Islet precursor cell (in vitro differentiated cells): ENCODE data around the gene CLASRP.

Experiments
- DNase-seq: peaks from one replicate; pipeline ENCODE4 v3.0.0-alpha.2; 2018

CLASRP gene

GRCh38 chr19:45023048-45023447 is 15.8 kb upstream of the CLASRP start:
- DNase-seq, result no peak

- DNase-seq, result no peak
These were observed 13.6 kb upstream of the CLASRP start for GRCh38 chr19:45025264-45025663.

- DNase-seq, result no peak
These were observed 11.5 kb upstream of the CLASRP start for GRCh38 chr19:45027371-45027770.

- no peak for DNase-seq
These were observed 8.0 kb upstream of the CLASRP start for GRCh38 chr19:45030825-45031224.

- no peak for DNase-seq
These were observed 6.4 kb upstream of the CLASRP start for GRCh38 chr19:45032421-45032820.

DNA sequence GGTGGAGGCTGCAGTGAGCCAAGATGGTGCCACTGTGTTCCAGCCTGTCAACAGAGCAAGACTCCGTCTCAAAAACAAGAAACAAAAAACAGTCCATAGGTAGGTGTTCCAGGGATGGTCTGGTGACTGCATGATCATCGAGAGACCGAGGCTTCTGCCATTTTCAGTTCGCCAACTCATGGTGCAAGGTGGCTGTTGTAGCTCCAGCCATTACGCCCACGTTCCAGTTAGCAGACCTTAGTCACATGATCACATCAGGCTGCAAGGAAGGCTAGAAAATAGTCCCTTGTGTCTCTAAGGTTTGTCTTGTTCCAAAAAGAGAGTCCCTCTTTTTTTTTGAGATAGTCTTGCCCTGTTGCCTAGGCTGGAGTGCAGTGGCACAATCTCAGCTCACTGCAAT is 3.1 kb upstream of the CLASRP start:
- no peak for DNase-seq

DNA sequence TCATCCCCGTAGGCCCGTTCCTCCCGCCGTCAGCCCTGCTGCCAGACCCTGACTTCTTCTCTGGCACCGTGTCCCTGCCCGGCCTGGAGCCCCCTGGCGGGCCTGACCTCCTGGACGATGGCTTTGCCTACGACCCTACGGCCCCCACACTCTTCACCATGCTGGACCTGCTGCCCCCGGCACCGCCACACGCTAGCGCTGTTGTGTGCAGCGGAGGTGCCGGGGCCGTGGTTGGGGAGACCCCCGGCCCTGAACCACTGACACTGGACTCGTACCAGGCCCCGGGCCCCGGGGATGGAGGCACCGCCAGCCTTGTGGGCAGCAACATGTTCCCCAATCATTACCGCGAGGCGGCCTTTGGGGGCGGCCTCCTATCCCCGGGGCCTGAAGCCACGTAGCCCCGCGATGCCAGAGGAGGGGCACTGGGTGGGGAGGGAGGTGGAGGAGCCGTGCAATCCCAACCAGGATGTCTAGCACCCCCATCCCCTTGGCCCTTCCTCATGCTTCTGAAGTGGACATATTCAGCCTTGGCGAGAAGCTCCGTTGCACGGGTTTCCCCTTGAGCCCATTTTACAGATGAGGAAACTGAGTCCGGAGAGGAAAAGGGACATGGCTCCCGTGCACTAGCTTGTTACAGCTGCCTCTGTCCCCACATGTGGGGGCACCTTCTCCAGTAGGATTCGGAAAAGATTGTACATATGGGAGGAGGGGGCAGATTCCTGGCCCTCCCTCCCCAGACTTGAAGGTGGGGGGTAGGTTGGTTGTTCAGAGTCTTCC is 1.3 kb upstream of the CLASRP start:
- DNase-seq, result no peak

- DNase-seq, result no peak
These were observed 1.4 kb downstream of the CLASRP start for GRCh38 chr19:45040059-45040771.

- DNase-seq, result no peak
These were observed 2.3 kb downstream of the CLASRP start for GRCh38 chr19:45041125-45041524.

- DNase-seq, result no peak
These were observed 7.0 kb downstream of the CLASRP start for GRCh38 chr19:45045671-45046353.

DNA sequence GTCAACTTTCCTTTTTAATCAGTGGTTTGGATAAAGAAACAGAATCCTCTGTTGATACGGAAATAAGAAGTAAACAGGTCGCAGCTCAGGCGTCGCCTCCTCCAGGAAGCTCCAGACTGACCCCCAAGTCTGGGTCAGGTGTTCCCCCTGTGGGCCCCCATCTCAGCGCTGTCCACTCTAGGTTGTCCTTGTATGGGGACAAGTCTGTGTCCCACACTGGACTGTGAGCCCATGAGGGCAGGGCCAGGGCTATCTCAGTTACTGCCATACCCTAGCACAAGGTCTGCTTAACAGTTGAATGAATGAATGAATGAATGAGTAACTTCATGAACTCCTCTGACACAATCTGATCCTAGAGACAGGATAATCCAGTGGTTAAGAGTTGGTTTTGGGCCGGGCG is 7.5 kb downstream of the CLASRP start:
- DNase-seq, result no peak

GRCh38 chr19:45047188-45047797 is 8.4 kb downstream of the CLASRP start:
- no peak for DNase-seq

DNA sequence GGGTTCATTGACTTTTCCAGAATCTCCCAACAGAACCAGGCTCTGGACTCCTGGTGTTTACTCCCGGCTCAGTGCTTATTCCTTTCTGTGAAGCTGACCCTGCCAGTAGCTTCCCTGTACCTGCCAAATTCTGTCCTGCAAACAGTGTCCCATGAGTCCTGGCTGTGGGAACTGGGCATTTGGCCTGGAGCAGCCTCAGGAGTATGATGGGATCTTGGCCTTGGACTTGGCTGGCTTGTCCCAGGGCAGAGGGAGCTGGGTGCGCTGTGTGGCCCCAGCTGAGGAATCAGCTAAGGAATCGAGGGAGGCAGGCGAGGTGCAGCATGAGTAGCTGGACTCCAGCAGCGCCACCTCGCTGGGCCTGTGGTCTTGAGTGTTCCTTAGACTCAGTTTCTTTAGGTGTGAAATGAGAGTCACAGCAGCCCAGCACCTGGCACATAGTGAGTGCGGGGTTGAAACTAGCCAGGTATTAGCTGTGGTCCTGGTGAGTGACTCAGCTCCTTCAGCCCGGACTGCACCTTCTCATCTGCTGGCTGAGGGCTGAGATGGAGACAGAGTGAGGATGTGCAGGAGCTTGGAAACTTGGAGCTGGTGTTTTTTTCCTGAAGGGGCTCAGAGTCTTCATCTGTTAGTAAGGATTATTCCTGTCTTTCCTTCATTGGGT is 10.4 kb downstream of the CLASRP start:
- DNase-seq, result peak; percentile 75

DNA sequence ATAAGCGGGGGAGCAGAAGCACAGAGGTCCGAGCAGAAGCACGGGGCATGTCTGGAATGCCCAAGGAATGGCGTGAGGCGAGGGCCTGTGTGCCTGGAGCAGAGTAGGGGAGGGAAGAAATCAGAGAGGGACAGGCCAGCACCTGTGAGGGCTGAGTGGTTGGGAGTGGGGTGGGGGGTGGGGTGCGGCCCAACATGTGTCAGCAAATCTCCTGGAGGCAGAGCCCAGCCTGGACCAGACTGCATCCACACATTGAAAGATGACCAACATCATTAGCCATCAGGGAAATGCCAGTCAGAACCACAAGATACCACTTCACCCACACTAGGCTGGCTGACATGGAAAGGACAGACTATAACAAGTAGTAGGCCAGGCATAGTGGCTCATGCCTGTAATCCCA is 11.2 kb downstream of the CLASRP start:
- DNase-seq, result no peak

DNA sequence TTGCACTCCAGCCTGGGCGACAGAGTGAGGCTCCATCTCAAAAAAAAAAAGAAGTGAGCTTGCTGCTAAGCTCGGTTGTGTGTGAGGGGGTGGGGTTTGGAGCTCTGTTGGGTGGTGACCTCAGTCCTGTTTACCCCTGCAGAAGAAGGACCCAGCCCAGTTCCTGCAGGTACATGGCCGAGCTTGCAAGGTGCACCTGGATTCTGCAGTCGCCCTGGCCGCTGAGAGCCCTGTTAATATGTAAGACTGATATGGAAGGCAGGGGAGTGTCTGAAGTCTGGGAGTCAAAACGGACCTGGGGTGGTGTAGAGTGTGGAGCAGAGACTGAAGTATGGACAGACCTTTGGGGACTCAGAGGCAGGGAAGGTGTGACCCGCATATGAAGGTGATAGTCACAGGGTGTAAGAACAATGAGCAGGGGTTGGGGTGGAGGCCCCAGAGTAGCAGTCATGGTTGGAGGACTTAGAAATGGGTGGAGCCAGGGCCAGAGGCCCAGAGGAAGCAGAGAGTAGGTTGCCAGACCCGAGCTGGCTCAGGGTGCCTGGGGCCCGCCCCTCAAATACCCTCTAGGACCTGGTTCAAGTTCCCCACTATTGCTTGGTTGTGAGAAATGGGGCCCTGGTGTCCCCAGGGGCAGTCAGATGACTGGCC is 13.2 kb downstream of the CLASRP start:
- no peak for DNase-seq

GRCh38 chr19:45056831-45057230 is 18.0 kb downstream of the CLASRP start:
- DNase-seq, result peak; percentile 36

DNA sequence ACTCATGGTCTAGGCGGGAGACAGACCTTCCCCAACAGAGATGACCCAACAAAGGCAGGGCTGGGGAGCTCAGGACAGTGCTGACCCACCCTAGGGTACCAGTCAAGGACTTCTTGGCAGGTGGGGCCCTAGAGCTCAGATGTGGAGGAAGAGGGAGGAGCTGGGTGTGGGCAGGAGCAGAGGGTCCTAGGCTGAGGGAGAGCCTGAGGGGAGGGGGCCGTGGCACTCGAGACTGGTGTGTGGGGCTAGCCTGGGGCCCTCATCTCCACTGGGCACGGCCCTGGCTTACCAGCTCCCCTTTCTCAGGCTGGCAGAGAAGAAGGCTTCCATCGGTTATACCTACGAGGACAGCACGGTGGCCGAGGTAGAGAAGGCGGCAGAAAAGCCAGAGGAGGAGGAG is 18.6 kb downstream of the CLASRP start:
- peak; percentile 40 for DNase-seq

- no peak for DNase-seq
These were observed 19.8 kb downstream of the CLASRP start for GRCh38 chr19:45058622-45059159.

- DNase-seq, result peak; percentile 92
These were observed 20.6 kb downstream of the CLASRP start for GRCh38 chr19:45059258-45059965.

DNA sequence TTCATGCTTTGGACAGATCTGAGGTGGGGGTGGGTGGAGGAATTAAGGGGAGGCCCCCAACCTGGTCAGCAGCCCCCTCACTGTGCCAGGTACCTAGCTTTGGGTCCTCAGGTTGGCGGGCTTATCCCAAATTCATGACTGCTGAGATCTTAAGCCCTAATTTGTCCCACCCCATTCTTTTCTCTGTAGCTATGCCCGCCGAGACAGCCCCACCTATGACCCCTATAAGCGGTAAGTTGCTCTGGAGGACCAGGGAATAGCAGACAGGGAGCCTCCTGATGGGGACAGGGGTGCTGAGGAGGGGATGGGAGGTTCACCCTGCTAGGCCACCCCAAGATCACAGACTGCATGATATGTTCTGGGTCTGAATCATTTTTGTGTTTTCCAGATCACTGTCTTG is 23.1 kb downstream of the CLASRP start:
- DNase-seq, result no peak
